Body of pancreas (tissue), 4 donors: ENCODE measurements around the gene MATN1.

Source experiments
- CTCF ChIP-seq, 7 experiments: fragments of 450-650 bp in 4 of 7; fragments of 200-600 bp in 3 of 7; sonication (generic) in 3 of 7; IDR thresholded peaks; one replicate each; pipeline ENCODE4 v1.5.1; 2016 to 2019; ENCODE audit warnings: antibody characterized with exemption in 7 of 7
- POLR2A ChIP-seq, 3 donors: fragments of 450-650 bp; IDR thresholded peaks; one replicate each; pipeline ENCODE4 v1.6.1; 2016; ENCODE audit warnings: antibody characterized with exemption in 3 of 3, mild to moderate bottlenecking in 2 of 3

- no peak for TF ChIP-seq CTCF (IDR thresholded peaks at IDR 0.05)
- no peak for TF ChIP-seq POLR2A (IDR thresholded peaks at IDR 0.05)
Observed at GRCh38 chr1:30696831-30697230, 26.6 kb downstream of the MATN1 start.
